ENCODE measurements around the gene STXBP4. TPM values are rescaled to one million over a fixed set of nuclear protein-coding genes. Genes with fewer than 3 reads are reported as not detected.

Gene STXBP4
- total RNA-seq, 1 donor from 2014 or later, result 12.6 TPM

DNA sequence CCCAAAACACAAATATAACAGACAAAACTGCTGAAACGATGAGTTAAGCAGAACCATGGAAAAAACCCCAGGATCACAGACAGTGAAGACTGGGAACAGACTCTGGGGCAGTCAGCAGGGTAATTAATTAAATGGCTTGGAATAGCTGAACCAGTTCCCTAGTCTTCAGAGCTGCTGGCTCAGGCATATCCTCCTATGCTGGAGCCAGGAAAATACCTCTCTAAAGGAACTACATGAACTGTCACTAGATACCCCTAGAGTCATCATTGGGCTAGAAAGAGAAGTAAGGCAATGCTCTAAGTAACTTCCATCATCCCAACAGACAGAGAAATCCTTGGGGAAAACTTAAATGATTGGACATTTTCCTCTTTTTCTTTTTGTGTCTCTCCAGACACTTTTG, 113.0 kb downstream of the STXBP4 start:
- Histone ChIP-seq H3K27ac (ENCODE audit: low read depth, low read length) (no peak overlapping the region), H3K9me3 (ENCODE audit: insufficient read depth, low read depth, low read length) (no peaks in the 10 kb centered on the region), H3K4me3 (ENCODE audit: insufficient read depth, low read depth, low read length) (no peak overlapping the region), H4K20me1 (ENCODE audit: insufficient read depth, low read length) (no peaks in the 10 kb centered on the region), H3K79me2 (ENCODE audit: insufficient read depth, low read length) (no peaks in the 10 kb centered on the region), H3K36me3 (ENCODE audit: insufficient read depth, low read length) (no peaks in the 10 kb centered on the region), H3K27me3 (ENCODE audit: insufficient read depth, low read length) (no peaks in the 10 kb centered on the region), H3K4me2 (ENCODE audit: low read length) (no peak overlapping the region), H3K4me1 (ENCODE audit: insufficient read depth, low read length) (no peaks in the 10 kb centered on the region), H2AFZ (ENCODE audit: low read depth, low read length) (no peak overlapping the region), H3K9ac (ENCODE audit: low read length) (no peak overlapping the region)
- FAIRE-seq, result no peak
- no peak overlapping the region for H3K27ac Mint-ChIP-seq (ENCODE audit: unreplicated experiment)
- no peaks in the 10 kb centered on the region for H3K9me3 Mint-ChIP-seq (ENCODE audit: unreplicated experiment)
- no peaks in the 10 kb centered on the region for H3K27me3 Mint-ChIP-seq (ENCODE audit: low read depth, unreplicated experiment)
- no peak overlapping the region for H3K4me3 Mint-ChIP-seq (ENCODE audit: unreplicated experiment)
- peaks cover 3% of the 10 kb centered on the region for H3K4me1 Mint-ChIP-seq (ENCODE audit: low read depth, unreplicated experiment)
- no peak for TF ChIP-seq EZH2 (IDR thresholded peaks at IDR 0.05; ENCODE audit: insufficient read depth, low read length)
- TF ChIP-seq, protein P1, sequence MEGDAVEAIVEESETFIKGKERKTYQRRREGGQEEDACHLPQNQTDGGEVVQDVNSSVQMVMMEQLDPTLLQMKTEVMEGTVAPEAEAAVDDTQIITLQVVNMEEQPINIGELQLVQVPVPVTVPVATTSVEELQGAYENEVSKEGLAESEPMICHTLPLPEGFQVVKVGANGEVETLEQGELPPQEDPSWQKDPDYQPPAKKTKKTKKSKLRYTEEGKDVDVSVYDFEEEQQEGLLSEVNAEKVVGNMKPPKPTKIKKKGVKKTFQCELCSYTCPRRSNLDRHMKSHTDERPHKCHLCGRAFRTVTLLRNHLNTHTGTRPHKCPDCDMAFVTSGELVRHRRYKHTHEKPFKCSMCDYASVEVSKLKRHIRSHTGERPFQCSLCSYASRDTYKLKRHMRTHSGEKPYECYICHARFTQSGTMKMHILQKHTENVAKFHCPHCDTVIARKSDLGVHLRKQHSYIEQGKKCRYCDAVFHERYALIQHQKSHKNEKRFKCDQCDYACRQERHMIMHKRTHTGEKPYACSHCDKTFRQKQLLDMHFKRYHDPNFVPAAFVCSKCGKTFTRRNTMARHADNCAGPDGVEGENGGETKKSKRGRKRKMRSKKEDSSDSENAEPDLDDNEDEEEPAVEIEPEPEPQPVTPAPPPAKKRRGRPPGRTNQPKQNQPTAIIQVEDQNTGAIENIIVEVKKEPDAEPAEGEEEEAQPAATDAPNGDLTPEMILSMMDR (IDR thresholded peaks at IDR 0.05; ENCODE audit: insufficient read depth, low read depth, low read length), result no peak
- DNase-seq (ENCODE audit: low read depth), result no peak
- H3K36me3 Mint-ChIP-seq (ENCODE audit: low read depth, unreplicated experiment), result no peaks in the 10 kb centered on the region

DNA sequence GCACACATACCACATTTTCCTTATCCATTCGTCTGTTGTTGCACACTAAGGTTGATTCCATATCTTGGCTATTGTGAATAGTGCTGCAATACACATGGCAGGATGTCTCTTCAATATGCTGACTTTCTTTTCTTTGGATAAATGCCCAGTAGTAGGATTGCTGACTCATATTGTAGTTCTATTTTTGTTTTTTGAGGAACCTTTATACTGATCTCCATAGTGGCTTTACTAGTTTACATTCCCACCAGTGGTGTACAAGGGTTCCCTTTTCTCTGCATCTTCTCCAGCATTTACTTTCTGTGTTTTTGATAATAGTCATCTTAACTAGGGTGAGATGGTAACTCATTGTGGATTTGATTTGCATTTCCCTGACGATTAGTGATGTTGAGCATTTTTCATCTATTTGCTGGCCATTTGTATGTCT, 118.1 kb downstream of the STXBP4 start:
- FAIRE-seq, result peak; percentile 76
- H3K4me2 ChIP-seq (ENCODE audit: low read length), result peak overlapping the region; percentile 49

DNA sequence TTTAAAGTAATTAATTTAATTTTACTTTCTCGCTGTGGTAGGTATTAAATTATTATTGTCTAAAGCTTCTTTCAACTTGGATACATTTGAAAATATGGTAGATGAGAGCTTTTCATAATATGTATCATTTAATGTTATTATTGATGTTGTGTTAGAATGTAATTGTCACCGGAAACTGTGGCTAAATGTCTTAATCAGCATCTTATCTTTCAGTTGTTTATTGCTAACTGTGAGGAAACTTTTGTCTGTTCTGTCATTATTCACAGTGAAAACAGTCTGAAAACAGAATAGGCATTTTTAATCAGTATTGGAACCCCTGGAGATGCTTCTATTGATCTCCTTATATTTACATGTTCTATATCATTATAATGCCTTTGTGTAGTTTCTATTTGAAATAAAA, 120.7 kb downstream of the STXBP4 start:
- Mint-ChIP-seq H3K9me3 (ENCODE audit: unreplicated experiment) (no peaks in the 10 kb centered on the region), H3K4me3 (ENCODE audit: unreplicated experiment) (no peak overlapping the region), H3K36me3 (ENCODE audit: low read depth, unreplicated experiment) (no peaks in the 10 kb centered on the region), H3K27ac (ENCODE audit: unreplicated experiment) (no peak overlapping the region), H3K4me1 (ENCODE audit: low read depth, unreplicated experiment) (peaks cover 11% of the 10 kb centered on the region), H3K27me3 (ENCODE audit: low read depth, unreplicated experiment) (no peaks in the 10 kb centered on the region)
- no peak overlapping the region for H3K27ac ChIP-seq (ENCODE audit: low read depth, low read length)
- DNase-seq (ENCODE audit: low read depth) (no peak), FAIRE-seq (no peak)
- no peaks in the 10 kb centered on the region for H3K9me3 ChIP-seq (ENCODE audit: insufficient read depth, low read depth, low read length)
- no peaks in the 10 kb centered on the region for H3K27me3 ChIP-seq (ENCODE audit: insufficient read depth, low read length)
- H3K36me3 ChIP-seq (ENCODE audit: insufficient read depth, low read length), result no peaks in the 10 kb centered on the region
- no peak overlapping the region for H2AFZ ChIP-seq (ENCODE audit: low read depth, low read length)
- H4K20me1 ChIP-seq (ENCODE audit: insufficient read depth, low read length), result no peaks in the 10 kb centered on the region
- peaks cover 9% of the 10 kb centered on the region for H3K4me1 ChIP-seq (ENCODE audit: insufficient read depth, low read length)
- no peaks in the 10 kb centered on the region for H3K79me2 ChIP-seq (ENCODE audit: insufficient read depth, low read length)
- no peak overlapping the region for H3K9ac ChIP-seq (ENCODE audit: low read length)
- H3K4me2 ChIP-seq (ENCODE audit: low read length), result no peak overlapping the region
- TF ChIP-seq, protein P1 (IDR thresholded peaks at IDR 0.05; ENCODE audit: insufficient read depth, low read depth, low read length), result no peak
- TF ChIP-seq EZH2 (IDR thresholded peaks at IDR 0.05; ENCODE audit: insufficient read depth, low read length), result no peak
- H3K4me3 ChIP-seq (ENCODE audit: insufficient read depth, low read depth, low read length), result no peak overlapping the region

More for the DNA sequence above, 118.1 kb downstream of the STXBP4 start:
- no peaks in the 10 kb centered on the region for H3K9me3 Mint-ChIP-seq (ENCODE audit: unreplicated experiment)
- H3K9ac ChIP-seq (ENCODE audit: low read length), result no peak overlapping the region
- H3K36me3 Mint-ChIP-seq (ENCODE audit: low read depth, unreplicated experiment), result no peaks in the 10 kb centered on the region
- H3K27me3 ChIP-seq (ENCODE audit: insufficient read depth, low read length), result no peaks in the 10 kb centered on the region
- peaks cover 9% of the 10 kb centered on the region for H3K4me1 ChIP-seq (ENCODE audit: insufficient read depth, low read length)
- no peak overlapping the region for H3K4me3 ChIP-seq (ENCODE audit: insufficient read depth, low read depth, low read length)
- H3K79me2 ChIP-seq (ENCODE audit: insufficient read depth, low read length), result no peaks in the 10 kb centered on the region
- peaks cover 11% of the 10 kb centered on the region for H3K4me1 Mint-ChIP-seq (ENCODE audit: low read depth, unreplicated experiment)
- no peak overlapping the region for H3K4me3 Mint-ChIP-seq (ENCODE audit: unreplicated experiment)
- H3K27me3 Mint-ChIP-seq (ENCODE audit: low read depth, unreplicated experiment), result no peaks in the 10 kb centered on the region
- no peaks in the 10 kb centered on the region for H4K20me1 ChIP-seq (ENCODE audit: insufficient read depth, low read length)
- peak; percentile 85 for DNase-seq (ENCODE audit: low read depth)
- H3K36me3 ChIP-seq (ENCODE audit: insufficient read depth, low read length), result no peaks in the 10 kb centered on the region
- no peak overlapping the region for H2AFZ ChIP-seq (ENCODE audit: low read depth, low read length)
- TF ChIP-seq, protein P1 (IDR thresholded peaks at IDR 0.05; ENCODE audit: insufficient read depth, low read depth, low read length), result no peak
- TF ChIP-seq EZH2 (IDR thresholded peaks at IDR 0.05; ENCODE audit: insufficient read depth, low read length), result no peak
- no peaks in the 10 kb centered on the region for H3K9me3 ChIP-seq (ENCODE audit: insufficient read depth, low read depth, low read length)
- H3K27ac ChIP-seq (ENCODE audit: low read depth, low read length), result no peak overlapping the region
- H3K27ac Mint-ChIP-seq (ENCODE audit: unreplicated experiment), result no peak overlapping the region
